ENCODE measurements around the gene CAPZB. TPM values are rescaled to one million over a fixed set of nuclear protein-coding genes. Genes with fewer than 3 reads are reported as not detected.
"Not testable (repeated sequence)": the region's sequence is repeated elsewhere in the genome, so short reads cannot be mapped to it uniquely, and the experiment has no call there.

CAPZB gene
- 288 TPM for polyA plus RNA-seq (2013, experiment 1 of 2)
- polyA plus RNA-seq (2013, experiment 2 of 2), result 278 TPM

DNA sequence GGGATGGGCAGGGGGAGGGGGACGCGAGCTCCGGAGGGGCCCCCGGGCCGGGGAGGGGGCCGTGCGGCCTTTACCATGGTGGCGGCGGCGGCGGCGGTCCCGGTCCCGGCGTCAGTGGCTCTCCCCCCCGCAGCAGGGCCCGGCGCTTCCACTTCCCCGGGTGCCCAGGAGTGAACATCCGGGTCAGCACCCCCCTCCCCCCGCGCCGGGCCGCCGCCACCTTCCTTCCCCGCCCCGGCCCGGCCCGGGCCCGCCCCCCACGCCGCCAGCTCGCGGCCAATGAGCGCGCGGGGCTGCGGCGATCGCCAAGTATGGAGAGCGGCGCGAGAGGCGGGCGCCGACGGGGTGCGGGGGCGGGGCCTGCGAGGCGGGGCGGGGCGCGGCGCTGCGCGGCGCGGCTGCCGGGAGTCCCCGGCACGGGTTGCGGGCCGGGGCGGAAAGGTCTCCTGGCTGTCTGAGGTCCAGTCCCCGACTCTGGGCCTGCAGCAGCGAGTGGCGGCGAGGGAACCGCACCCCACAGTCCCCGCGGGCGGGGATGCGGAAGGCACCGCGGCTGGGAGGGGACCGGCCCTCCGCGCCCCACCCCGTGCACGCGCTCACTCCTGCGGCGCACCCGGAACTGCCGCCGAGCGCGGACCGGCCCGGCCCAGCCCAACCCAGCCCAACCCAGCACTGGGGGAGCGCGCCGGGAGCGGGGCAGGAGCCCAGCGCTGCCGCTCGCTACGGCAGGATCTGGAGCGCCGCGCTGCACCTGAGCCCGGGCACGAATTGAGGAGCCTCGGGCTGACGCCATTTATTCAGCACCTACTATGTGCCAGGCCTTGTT is at the start of gene CAPZB:
Gene CAPZB, minus strand, starts transcription at position 178 of the 826 bp plus-strand sequence. Its CDS starts 101 bp downstream, at position 77.
- no peaks in the 10 kb centered on the region for H3K27me3 ChIP-seq (ENCODE audit: insufficient read depth, low read length)
- under 1% methylated on average over 106 of the region's 106 CpGs for WGBS
- H3K4me3 ChIP-seq (ENCODE audit: low read length), result peak within 1 kb of the TSS; percentile 93
- peaks cover 24% of the 10 kb centered on the region for H3K36me3 ChIP-seq (ENCODE audit: insufficient read depth, low read length)
- peak within 1 kb of the TSS; percentile 98 for H3K27ac ChIP-seq (ENCODE audit: low read depth, low read length)
- H3K9ac ChIP-seq (ENCODE audit: low read depth, low read length), result peak within 1 kb of the TSS; percentile 94
- H3K4me1 ChIP-seq (ENCODE audit: insufficient read depth, low read length), result peaks cover 33% of the 10 kb centered on the region
- H3K9me3 ChIP-seq (ENCODE audit: insufficient read depth, low read depth, low read length), result no peaks in the 10 kb centered on the region

DNA sequence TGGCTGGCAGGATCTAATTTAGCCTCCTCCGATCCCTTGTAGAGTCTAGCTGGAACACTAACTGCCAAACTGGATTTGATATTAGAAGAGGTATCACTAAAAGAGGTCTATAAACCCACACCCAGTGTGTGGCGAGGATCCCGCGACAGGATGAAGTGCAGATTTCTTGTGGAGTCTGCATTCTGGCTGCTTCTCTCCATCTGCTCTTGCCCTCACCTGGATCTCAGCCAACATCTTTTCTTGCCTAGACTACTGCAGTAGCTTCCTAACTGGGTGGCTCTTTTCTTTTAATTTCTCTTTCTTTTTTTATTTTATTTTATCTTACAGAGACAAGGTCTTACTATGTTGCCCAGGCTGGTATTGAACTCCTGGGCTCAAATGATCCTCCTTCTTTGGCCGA is 48.9 kb upstream of the CAPZB start:
- no peaks in the 10 kb centered on the region for H3K27me3 ChIP-seq (ENCODE audit: insufficient read depth, low read length)
- H3K27ac ChIP-seq (ENCODE audit: low read depth, low read length), result no peak overlapping the region
- H3K36me3 ChIP-seq (ENCODE audit: insufficient read depth, low read length), result no peaks in the 10 kb centered on the region
- WGBS, result 95% methylated on average over 5 of the region's 5 CpGs
- no peak overlapping the region for H3K9ac ChIP-seq (ENCODE audit: low read depth, low read length)
- H3K4me1 ChIP-seq (ENCODE audit: insufficient read depth, low read length), result no peaks in the 10 kb centered on the region
- H3K4me3 ChIP-seq (ENCODE audit: low read length), result no peak overlapping the region
- H3K9me3 ChIP-seq (ENCODE audit: insufficient read depth, low read depth, low read length), result no peaks in the 10 kb centered on the region

DNA sequence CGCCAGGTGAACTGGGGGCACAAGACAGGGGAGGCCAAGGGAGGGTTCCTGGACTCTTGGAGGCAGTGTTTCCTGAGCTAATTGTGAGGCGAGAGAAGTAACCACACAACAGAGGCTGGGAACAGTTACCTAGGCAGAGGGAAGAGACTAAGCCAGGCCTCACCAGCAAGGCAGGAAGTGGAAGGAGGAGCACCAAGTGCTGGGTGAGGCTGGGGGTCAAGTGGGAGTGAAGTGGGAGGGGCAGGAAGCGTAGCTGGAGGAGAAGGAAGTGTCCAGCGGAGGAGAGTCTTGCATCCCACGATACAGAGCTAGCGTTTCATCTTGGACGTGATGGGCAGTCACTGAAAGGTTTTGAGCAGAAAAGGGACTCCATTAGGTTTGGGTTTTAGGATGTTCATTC is 48.3 kb upstream of the CAPZB start:
- no peaks in the 10 kb centered on the region for H3K4me1 ChIP-seq (ENCODE audit: insufficient read depth, low read length)
- H3K27me3 ChIP-seq (ENCODE audit: insufficient read depth, low read length), result no peaks in the 10 kb centered on the region
- no peaks in the 10 kb centered on the region for H3K36me3 ChIP-seq (ENCODE audit: insufficient read depth, low read length)
- 88% methylated on average over 7 of the region's 7 CpGs for WGBS
- no peak overlapping the region for H3K9ac ChIP-seq (ENCODE audit: low read depth, low read length)
- H3K9me3 ChIP-seq (ENCODE audit: insufficient read depth, low read depth, low read length), result no peaks in the 10 kb centered on the region
- H3K4me3 ChIP-seq (ENCODE audit: low read length), result no peak overlapping the region
- no peak overlapping the region for H3K27ac ChIP-seq (ENCODE audit: low read depth, low read length)

DNA sequence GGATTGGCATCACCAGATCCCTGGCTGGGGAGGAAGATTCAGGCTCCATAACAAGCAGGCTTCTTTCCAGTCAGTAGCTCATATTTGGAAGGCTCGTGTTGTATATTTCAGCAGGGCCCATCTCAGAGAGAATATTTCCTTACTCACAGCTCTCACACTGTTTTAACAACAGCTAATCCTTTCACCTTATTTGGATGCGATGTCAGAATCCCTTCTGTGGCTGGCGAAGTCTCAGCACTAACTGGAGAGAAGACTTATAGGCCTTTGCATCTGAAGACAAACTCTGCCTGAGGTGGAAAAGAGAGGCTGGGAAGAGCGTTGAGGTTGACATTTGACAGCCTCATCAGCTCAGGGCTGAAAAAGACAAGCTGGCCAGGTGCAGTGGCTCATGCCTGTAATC is 47.2 kb upstream of the CAPZB start:
- Histone ChIP-seq H3K27me3 (ENCODE audit: insufficient read depth, low read length) (no peaks in the 10 kb centered on the region), H3K9me3 (ENCODE audit: insufficient read depth, low read depth, low read length) (no peaks in the 10 kb centered on the region), H3K27ac (ENCODE audit: low read depth, low read length) (no peak overlapping the region), H3K4me3 (ENCODE audit: low read length) (no peak overlapping the region), H3K36me3 (ENCODE audit: insufficient read depth, low read length) (no peaks in the 10 kb centered on the region), H3K4me1 (ENCODE audit: insufficient read depth, low read length) (no peaks in the 10 kb centered on the region), H3K9ac (ENCODE audit: low read depth, low read length) (no peak overlapping the region)
- 97% methylated on average over 4 of the region's 4 CpGs for whole genome bisulfite sequencing

DNA sequence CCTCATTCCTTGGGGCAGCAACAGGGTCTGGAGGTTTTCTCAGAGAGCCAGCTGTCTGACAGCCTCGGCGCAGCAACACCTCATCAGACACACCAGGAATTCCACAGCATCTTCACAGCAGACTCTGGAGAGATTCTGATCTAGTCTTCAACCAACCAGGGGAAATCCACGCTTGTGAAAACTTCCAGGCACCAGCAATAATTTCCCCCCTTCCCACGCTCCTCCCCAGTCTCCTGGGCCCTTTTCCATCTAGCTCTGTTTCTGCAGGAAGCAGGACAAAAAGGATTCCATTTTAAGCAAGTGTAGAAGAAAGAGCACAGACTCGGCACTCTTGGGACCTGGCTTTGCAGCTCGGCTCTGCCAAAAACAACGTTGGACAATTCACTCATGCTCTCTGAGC is 44.3 kb upstream of the CAPZB start:
- no peaks in the 10 kb centered on the region for H3K9me3 ChIP-seq (ENCODE audit: insufficient read depth, low read depth, low read length)
- H3K4me3 ChIP-seq (ENCODE audit: low read length), result no peak overlapping the region
- H3K9ac ChIP-seq (ENCODE audit: low read depth, low read length), result no peak overlapping the region
- no peaks in the 10 kb centered on the region for H3K27me3 ChIP-seq (ENCODE audit: insufficient read depth, low read length)
- 89% methylated on average over 7 of the region's 7 CpGs for WGBS
- H3K27ac ChIP-seq (ENCODE audit: low read depth, low read length), result no peak overlapping the region
- no peaks in the 10 kb centered on the region for H3K36me3 ChIP-seq (ENCODE audit: insufficient read depth, low read length)
- no peaks in the 10 kb centered on the region for H3K4me1 ChIP-seq (ENCODE audit: insufficient read depth, low read length)

DNA sequence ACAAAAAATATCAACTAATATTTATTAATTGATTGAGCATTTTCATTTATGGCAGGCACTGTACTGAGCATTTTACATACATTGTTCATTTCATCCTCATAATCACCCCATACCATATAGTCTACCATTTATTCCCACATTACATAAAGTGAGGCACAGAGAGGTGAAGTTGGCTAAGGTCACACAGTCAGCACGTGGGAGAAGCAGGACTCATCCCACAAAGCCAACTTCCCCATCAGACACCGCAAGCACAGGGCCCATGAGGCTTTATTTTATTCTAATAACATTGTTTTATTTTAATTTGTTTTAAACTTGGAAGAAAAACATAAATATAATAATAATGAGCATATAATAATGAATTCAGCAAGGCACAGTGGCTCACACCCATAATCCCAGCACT is 43.1 kb upstream of the CAPZB start:
- H3K27ac ChIP-seq (ENCODE audit: low read depth, low read length), result no peak overlapping the region
- no peak overlapping the region for H3K4me3 ChIP-seq (ENCODE audit: low read length)
- no peaks in the 10 kb centered on the region for H3K36me3 ChIP-seq (ENCODE audit: insufficient read depth, low read length)
- no peaks in the 10 kb centered on the region for H3K9me3 ChIP-seq (ENCODE audit: insufficient read depth, low read depth, low read length)
- no peaks in the 10 kb centered on the region for H3K4me1 ChIP-seq (ENCODE audit: insufficient read depth, low read length)
- no peak overlapping the region for H3K9ac ChIP-seq (ENCODE audit: low read depth, low read length)
- H3K27me3 ChIP-seq (ENCODE audit: insufficient read depth, low read length), result no peaks in the 10 kb centered on the region
- WGBS, result 60% methylated on average over 1 of the region's 2 CpGs

DNA sequence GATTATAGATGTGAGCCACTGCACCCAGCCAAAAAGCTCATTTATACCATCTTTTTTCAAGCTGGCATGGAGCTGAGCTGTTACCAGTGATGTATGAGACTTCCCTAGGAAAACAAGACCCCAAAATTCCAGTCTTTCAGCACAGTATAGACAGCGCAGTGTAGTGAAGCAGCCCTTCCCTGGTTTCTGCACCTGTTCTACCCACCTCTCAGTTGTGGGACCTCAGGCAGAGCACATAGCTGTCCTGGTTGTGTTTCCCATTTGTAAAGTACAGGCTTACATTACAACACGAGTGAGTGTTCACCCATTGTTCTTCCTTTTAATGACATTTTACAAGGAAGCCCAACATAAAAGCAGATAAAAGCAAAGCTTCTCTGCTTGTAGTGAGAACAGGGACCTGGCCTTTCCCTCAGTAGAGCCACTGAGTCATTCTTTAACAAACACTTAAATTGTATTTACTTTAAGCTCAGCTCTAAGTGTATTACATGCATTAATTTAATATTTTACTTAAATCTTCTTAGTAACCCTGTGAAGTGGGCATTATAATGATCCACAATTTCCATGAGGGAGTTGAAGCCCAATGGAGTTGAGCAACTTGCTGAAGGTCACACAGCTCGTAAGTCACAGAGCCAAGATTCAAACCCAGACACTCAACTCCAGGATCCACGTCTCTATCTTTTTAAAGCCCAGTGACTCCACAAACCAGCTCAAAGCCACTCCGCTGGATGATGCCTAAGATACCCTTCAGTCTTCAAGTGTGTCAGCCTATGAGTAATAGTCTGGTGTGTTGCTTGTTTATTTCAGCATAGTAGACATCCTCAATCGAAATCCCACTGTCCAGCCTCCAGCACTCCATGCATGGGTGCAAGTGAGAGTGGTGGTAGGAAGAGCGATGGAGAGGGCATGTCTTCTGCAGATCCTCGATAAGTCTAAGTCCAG is 40.5 kb upstream of the CAPZB start:
- H3K36me3 ChIP-seq (ENCODE audit: insufficient read depth, low read length), result no peaks in the 10 kb centered on the region
- 95% methylated on average over 7 of the region's 8 CpGs for WGBS
- no peaks in the 10 kb centered on the region for H3K9me3 ChIP-seq (ENCODE audit: insufficient read depth, low read depth, low read length)
- no peaks in the 10 kb centered on the region for H3K4me1 ChIP-seq (ENCODE audit: insufficient read depth, low read length)
- H3K4me3 ChIP-seq (ENCODE audit: low read length), result no peak overlapping the region
- no peaks in the 10 kb centered on the region for H3K27me3 ChIP-seq (ENCODE audit: insufficient read depth, low read length)
- H3K9ac ChIP-seq (ENCODE audit: low read depth, low read length), result no peak overlapping the region
- no peak overlapping the region for H3K27ac ChIP-seq (ENCODE audit: low read depth, low read length)

DNA sequence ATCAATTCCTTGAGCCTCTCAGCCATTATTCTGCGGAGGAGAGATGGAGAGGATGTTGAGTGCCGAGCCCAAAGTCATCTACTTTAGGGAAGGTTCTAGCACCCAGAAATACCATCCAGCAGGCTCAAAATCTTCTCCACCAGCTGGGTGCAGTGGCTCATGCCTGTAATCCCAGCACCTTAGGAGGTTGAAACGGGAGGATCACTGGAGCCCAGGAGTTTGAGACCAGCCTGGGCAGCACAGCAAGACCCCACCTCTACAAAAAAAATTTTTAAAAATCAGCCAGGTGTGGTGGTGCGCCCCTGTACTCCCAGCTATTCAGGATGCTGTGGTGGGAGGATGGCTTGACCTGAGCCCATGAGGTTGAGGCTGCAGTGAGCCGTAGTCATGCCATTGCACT is 39.5 kb upstream of the CAPZB start:
- H3K9ac ChIP-seq (ENCODE audit: low read depth, low read length), result no peak overlapping the region
- no peaks in the 10 kb centered on the region for H3K36me3 ChIP-seq (ENCODE audit: insufficient read depth, low read length)
- H3K4me1 ChIP-seq (ENCODE audit: insufficient read depth, low read length), result no peaks in the 10 kb centered on the region
- no peaks in the 10 kb centered on the region for H3K9me3 ChIP-seq (ENCODE audit: insufficient read depth, low read depth, low read length)
- 92% methylated on average over 5 of the region's 5 CpGs for WGBS
- H3K27me3 ChIP-seq (ENCODE audit: insufficient read depth, low read length), result no peaks in the 10 kb centered on the region
- no peak overlapping the region for H3K27ac ChIP-seq (ENCODE audit: low read depth, low read length)
- H3K4me3 ChIP-seq (ENCODE audit: low read length), result no peak overlapping the region

DNA sequence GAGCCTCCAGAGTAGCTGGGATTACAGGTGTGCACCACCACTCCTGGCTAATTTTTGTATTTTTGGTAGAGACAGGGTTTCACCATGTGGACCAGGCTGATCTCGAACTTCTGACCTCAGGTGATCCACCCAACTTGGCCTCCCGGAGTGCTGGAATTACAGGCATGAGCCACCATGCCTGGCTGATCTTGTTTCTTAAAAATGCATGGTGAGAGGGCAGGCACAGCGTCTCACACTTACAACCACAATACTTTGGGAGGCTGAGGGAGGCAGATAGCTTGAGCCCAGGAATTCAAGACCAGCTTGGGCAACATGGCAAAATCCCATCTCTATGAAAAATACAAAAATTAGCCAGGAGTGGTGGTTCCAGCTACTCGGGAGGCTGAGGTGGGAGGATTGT is 37.2 kb upstream of the CAPZB start:
- H3K9me3 ChIP-seq (ENCODE audit: insufficient read depth, low read depth, low read length); H3K9ac ChIP-seq (ENCODE audit: low read depth, low read length); H3K4me3 ChIP-seq (ENCODE audit: low read length); H3K4me1 ChIP-seq (ENCODE audit: insufficient read depth, low read length); H3K36me3 ChIP-seq (ENCODE audit: insufficient read depth, low read length); H3K27ac ChIP-seq (ENCODE audit: low read depth, low read length); H3K27me3 ChIP-seq (ENCODE audit: insufficient read depth, low read length): not testable (repeated sequence)
- WGBS, result 90% methylated on average over 4 of the region's 4 CpGs

DNA sequence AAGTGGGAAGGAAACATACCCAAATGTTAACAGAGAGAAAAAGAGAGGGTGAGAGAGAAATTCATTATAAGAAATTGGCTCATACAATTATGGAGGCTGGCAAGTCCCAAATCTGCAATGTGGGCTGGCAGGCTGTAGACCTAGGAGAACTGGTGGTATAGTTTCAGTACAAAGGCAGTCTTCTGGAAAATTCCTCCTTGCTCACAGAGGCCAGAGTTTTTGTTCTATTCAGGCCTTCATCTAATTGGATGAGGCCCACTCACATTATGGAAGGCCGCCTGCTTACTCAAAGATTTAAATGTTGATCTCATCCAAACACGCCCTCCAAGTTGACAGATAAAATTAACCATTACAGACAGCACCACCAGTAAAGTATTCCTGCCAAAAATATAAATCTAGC is 36.1 kb upstream of the CAPZB start:
- no peaks in the 10 kb centered on the region for H3K27me3 ChIP-seq (ENCODE audit: insufficient read depth, low read length)
- no peaks in the 10 kb centered on the region for H3K4me1 ChIP-seq (ENCODE audit: insufficient read depth, low read length)

DNA sequence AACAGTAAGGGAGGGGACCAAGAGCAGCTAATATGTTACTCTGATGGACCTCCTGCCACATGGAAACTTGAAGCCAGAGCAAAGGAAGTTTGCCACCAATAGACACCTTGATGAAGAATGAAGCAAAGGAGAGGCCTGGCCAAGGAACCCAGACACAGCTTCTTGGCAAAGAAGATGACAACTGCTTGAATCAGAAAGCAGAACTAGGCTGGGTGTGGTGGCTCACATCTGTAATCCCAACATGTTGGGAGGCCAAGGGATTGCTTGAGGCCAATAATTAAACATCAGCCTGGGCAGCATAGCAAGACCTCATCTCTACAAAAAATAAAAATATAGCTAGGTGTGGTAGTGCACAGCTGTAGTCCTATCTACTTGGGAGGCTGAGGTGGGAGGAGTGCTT is 31.7 kb upstream of the CAPZB start:
- H3K4me1 ChIP-seq (ENCODE audit: insufficient read depth, low read length), result no peaks in the 10 kb centered on the region
- no peak overlapping the region for H3K9ac ChIP-seq (ENCODE audit: low read depth, low read length)
- no peaks in the 10 kb centered on the region for H3K9me3 ChIP-seq (ENCODE audit: insufficient read depth, low read depth, low read length)
- no peak overlapping the region for H3K27ac ChIP-seq (ENCODE audit: low read depth, low read length)
- no peaks in the 10 kb centered on the region for H3K27me3 ChIP-seq (ENCODE audit: insufficient read depth, low read length)
- H3K4me3 ChIP-seq (ENCODE audit: low read length), result no peak overlapping the region
- H3K36me3 ChIP-seq (ENCODE audit: insufficient read depth, low read length), result no peaks in the 10 kb centered on the region

More for the DNA sequence above, 36.1 kb upstream of the CAPZB start:
- no peak overlapping the region for H3K27ac ChIP-seq (ENCODE audit: low read depth, low read length)
- H3K9me3 ChIP-seq (ENCODE audit: insufficient read depth, low read depth, low read length), result no peaks in the 10 kb centered on the region
- WGBS, result 96% methylated on average over 2 of the region's 2 CpGs
- H3K9ac ChIP-seq (ENCODE audit: low read depth, low read length), result no peak overlapping the region
- H3K36me3 ChIP-seq (ENCODE audit: insufficient read depth, low read length), result no peaks in the 10 kb centered on the region
- no peak overlapping the region for H3K4me3 ChIP-seq (ENCODE audit: low read length)
